ENCODE data around the gene KAZN. TPM values are rescaled to one million over a fixed set of nuclear protein-coding genes. Genes with fewer than 3 reads are reported as not detected.

KAZN gene
- total RNA-seq, 1 donor from 2014 or later, result 7.9 TPM

- Mint-ChIP-seq H3K27ac (ENCODE audit: unreplicated experiment) (no peak overlapping the region), H3K4me1 (ENCODE audit: low read depth, unreplicated experiment) (peaks cover 14% of the 10 kb centered on the region), H3K4me3 (ENCODE audit: unreplicated experiment) (no peak overlapping the region)
These were observed 275.2 kb downstream of the KAZN start for GRCh38 chr1:14873677-14874076.

GRCh38 chr1:14875524-14876509 is 277.3 kb downstream of the KAZN start:
- no peak overlapping the region for H3K4me3 Mint-ChIP-seq (ENCODE audit: unreplicated experiment)
- H3K4me1 Mint-ChIP-seq (ENCODE audit: low read depth, unreplicated experiment), result peaks cover 8% of the 10 kb centered on the region
- DNase-seq, result no peak
- no peak for TF ChIP-seq CTCF (IDR thresholded peaks at IDR 0.05; ENCODE audit: partially characterized antibody, unreplicated experiment)
- H3K27ac Mint-ChIP-seq (ENCODE audit: unreplicated experiment), result no peak overlapping the region
- no peaks in the 10 kb centered on the region for H3K9me3 Mint-ChIP-seq (ENCODE audit: unreplicated experiment)
- no peaks in the 10 kb centered on the region for H3K27me3 Mint-ChIP-seq (ENCODE audit: unreplicated experiment)
- no peaks in the 10 kb centered on the region for H3K36me3 Mint-ChIP-seq (ENCODE audit: unreplicated experiment)

More at GRCh38 chr1:14873677-14874076, 275.2 kb downstream of the KAZN start:
- TF ChIP-seq CTCF (IDR thresholded peaks at IDR 0.05; ENCODE audit: partially characterized antibody, unreplicated experiment), result no peak
- Mint-ChIP-seq H3K27me3 (ENCODE audit: unreplicated experiment) (peaks cover 3% of the 10 kb centered on the region), H3K36me3 (ENCODE audit: unreplicated experiment) (no peaks in the 10 kb centered on the region), H3K9me3 (ENCODE audit: unreplicated experiment) (no peaks in the 10 kb centered on the region)
- DNase-seq, result no peak

GRCh38 chr1:14876747-14877146 is 278.3 kb downstream of the KAZN start:
- Mint-ChIP-seq H3K27ac (ENCODE audit: unreplicated experiment) (no peak overlapping the region), H3K27me3 (ENCODE audit: unreplicated experiment) (no peaks in the 10 kb centered on the region), H3K36me3 (ENCODE audit: unreplicated experiment) (no peaks in the 10 kb centered on the region), H3K4me1 (ENCODE audit: low read depth, unreplicated experiment) (peaks cover 3% of the 10 kb centered on the region), H3K9me3 (ENCODE audit: unreplicated experiment) (no peaks in the 10 kb centered on the region), H3K4me3 (ENCODE audit: unreplicated experiment) (no peak overlapping the region)
- no peak for DNase-seq
- TF ChIP-seq CTCF (IDR thresholded peaks at IDR 0.05; ENCODE audit: partially characterized antibody, unreplicated experiment), result no peak

GRCh38 chr1:14877224-14877623 is 278.7 kb downstream of the KAZN start:
- no peaks in the 10 kb centered on the region for H3K27me3 Mint-ChIP-seq (ENCODE audit: unreplicated experiment)
- no peaks in the 10 kb centered on the region for H3K9me3 Mint-ChIP-seq (ENCODE audit: unreplicated experiment)
- peaks cover 3% of the 10 kb centered on the region for H3K4me1 Mint-ChIP-seq (ENCODE audit: low read depth, unreplicated experiment)
- no peak for DNase-seq
- TF ChIP-seq CTCF (IDR thresholded peaks at IDR 0.05; ENCODE audit: partially characterized antibody, unreplicated experiment), result no peak
- no peak overlapping the region for H3K4me3 Mint-ChIP-seq (ENCODE audit: unreplicated experiment)
- no peaks in the 10 kb centered on the region for H3K36me3 Mint-ChIP-seq (ENCODE audit: unreplicated experiment)
- H3K27ac Mint-ChIP-seq (ENCODE audit: unreplicated experiment), result no peak overlapping the region

- no peaks in the 10 kb centered on the region for H3K36me3 Mint-ChIP-seq (ENCODE audit: unreplicated experiment)
- no peaks in the 10 kb centered on the region for H3K27me3 Mint-ChIP-seq (ENCODE audit: unreplicated experiment)
- no peak overlapping the region for H3K27ac Mint-ChIP-seq (ENCODE audit: unreplicated experiment)
These were observed 279.6 kb downstream of the KAZN start for GRCh38 chr1:14878124-14878523.

More at GRCh38 chr1:14878124-14878523, 279.6 kb downstream of the KAZN start:
- TF ChIP-seq CTCF (IDR thresholded peaks at IDR 0.05; ENCODE audit: partially characterized antibody, unreplicated experiment), result no peak
- DNase-seq, result no peak
- peaks cover 3% of the 10 kb centered on the region for H3K4me1 Mint-ChIP-seq (ENCODE audit: low read depth, unreplicated experiment)
- no peaks in the 10 kb centered on the region for H3K9me3 Mint-ChIP-seq (ENCODE audit: unreplicated experiment)
- H3K4me3 Mint-ChIP-seq (ENCODE audit: unreplicated experiment), result no peak overlapping the region
